GM12878 (cell line): ENCODE measurements around the gene SLAMF1. TPM values are rescaled to one million over a fixed set of nuclear protein-coding genes. Genes with fewer than 3 reads are reported as not detected.
A peak's percentile ranks its signal among the peaks of the same experiment; 100 is the strongest.

ENCODE experiments used
- ATAC-seq: fragments of 200-7000 bp; cut with Tn5 transposase; 3 replicates; pipeline ENCODE4 v1.9.1; 2020; ENCODE audit warnings: mild to moderate bottlenecking, moderate library complexity
- BruUV-seq: library from RNA; stranded (reverse); fragments of 400-500 nt; replicated peaks from 2 replicates; lab custom pipeline; 2021; lab: Mats Ljungman, UMichigan
- CTCF ChIA-PET: fragments of 300-600 bp; sonication (Branson Sonifier 250); formaldehyde crosslinking; extraction: SDS; loops from one replicate; lab custom pipeline; 2021; ENCODE audit warnings: inconsistent platforms; lab: Yijun Ruan, JAX
- POLR2A ChIA-PET: fragments of 350-600 bp; formaldehyde crosslinking; extraction: SDS; loops from one replicate; lab custom pipeline; 2021; ENCODE audit warnings: inconsistent platforms; lab: Charles Lee
- RAD21 ChIA-PET: fragments of 300-600 bp; sonication (Branson Sonifier 250); formaldehyde crosslinking; loops from one replicate; lab custom pipeline; 2023; ENCODE audit warnings: antibody characterized with exemption; ENCODE audit not compliant: unreplicated experiment; lab: Charles Lee
- SMC1A ChIA-PET: fragments of 300-600 bp; sonication (Branson Sonifier 250); formaldehyde crosslinking; loops from one replicate; lab custom pipeline; 2023; ENCODE audit not compliant: unreplicated experiment, uncharacterized antibody; lab: Charles Lee
- DNase-seq: peaks from one replicate; pipeline ENCODE4 v3.0.0-alpha.2; 2011; ENCODE audit warnings: low read depth, low spot score
- FAIRE-seq: peaks from 3 replicates; lab custom pipeline; 2011; peaks lifted over from hg19 to GRCh38; lab: Jason Lieb, UNC
- H2AFZ ChIP-seq: 2 replicates; pipeline ENCODE4 v1.6.0; 2011; ENCODE audit warnings: low read depth, low read length, control low read depth; ENCODE audit not compliant: control insufficient read depth
- H3K27ac ChIP-seq: 2 replicates; pipeline ENCODE4 v1.5.1; 2011; ENCODE audit warnings: control low read depth; ENCODE audit not compliant: control insufficient read depth, insufficient read depth
- H3K27me3 ChIP-seq, 2 experiments: replicated peaks in 1 of 2; 2 replicates each; pipeline versions ENCODE4 v1.6.0 to v1.6.1; 2011; ENCODE audit warnings: low read length in 1 of 2; ENCODE audit not compliant: control insufficient read depth in 2 of 2, insufficient read depth in 2 of 2
- H3K36me3 ChIP-seq, 2 experiments: 2 replicates each; pipeline ENCODE4 v1.5.1; 2011; ENCODE audit warnings: low read length in 1 of 2; ENCODE audit not compliant: control insufficient read depth in 2 of 2, insufficient read depth in 2 of 2
- H3K4me1 ChIP-seq: 2 replicates; pipeline ENCODE4 v1.6.1; 2011; ENCODE audit warnings: mild to moderate bottlenecking, low read length, moderate library complexity, mixed read lengths; ENCODE audit not compliant: control insufficient read depth, insufficient read depth
- H3K4me2 ChIP-seq: 2 replicates; pipeline ENCODE4 v1.6.0; 2011; ENCODE audit warnings: control low read depth; ENCODE audit not compliant: control insufficient read depth, insufficient read depth
- H3K4me3 ChIP-seq: fragments of 200-600 bp; sonication (generic); 2 replicates; pipeline ENCODE4 v1.5.1; 2016
- H3K79me2 ChIP-seq: 2 replicates; pipeline ENCODE4 v1.6.0; 2011; ENCODE audit warnings: low read length; ENCODE audit not compliant: control insufficient read depth, insufficient read depth
- H3K9ac ChIP-seq: 2 replicates; pipeline ENCODE4 v1.8.0; 2011; ENCODE audit warnings: low read length, control low read depth, mixed read lengths; ENCODE audit not compliant: control insufficient read depth, insufficient read depth
- H3K9me3 ChIP-seq: replicated peaks from 3 replicates; pipeline ENCODE4 v1.5.1; 2011; ENCODE audit warnings: mild to moderate bottlenecking, low read length; ENCODE audit not compliant: control insufficient read depth, insufficient read depth
- H4K20me1 ChIP-seq: 2 replicates; pipeline ENCODE4 v1.6.0; 2011; ENCODE audit not compliant: control insufficient read depth, insufficient read depth
- IKZF1 ChIP-seq: fragments of 450-650 bp; conservative IDR thresholded peaks from 2 replicates; pipeline ENCODE4 v1.6.1; 2017; ENCODE audit warnings: antibody characterized with exemption, mild to moderate bottlenecking
- IKZF2 ChIP-seq, 2 experiments: fragments of 450-650 bp; IDR thresholded peaks; 2 replicates each; pipeline ENCODE4 v1.6.1; 2017; ENCODE audit warnings: mild to moderate bottlenecking in 2 of 2, moderate library complexity in 2 of 2
- IRF3 ChIP-seq: fragments of 450-650 bp; IDR thresholded peaks from 2 replicates; pipeline ENCODE4 v1.6.1; 2014; ENCODE audit warnings: mild to moderate bottlenecking
- NFYB ChIP-seq: IDR thresholded peaks from 2 replicates; pipeline ENCODE4 v1.6.1; 2011; ENCODE audit warnings: low read depth, mild to moderate bottlenecking, low read length, improper control_type of control experiment, moderate library complexity; ENCODE audit not compliant: insufficient read depth
- PML ChIP-seq: IDR thresholded peaks from 2 replicates; pipeline ENCODE4 v1.6.1; 2012; ENCODE audit warnings: low read length, inconsistent platforms
- POLR2A ChIP-seq: IDR thresholded peaks from 2 replicates; pipeline ENCODE4 v1.6.1; 2011; ENCODE audit warnings: low read depth, mild to moderate bottlenecking, low read length
- RAD51 ChIP-seq: fragments of 450-650 bp; IDR thresholded peaks from 2 replicates; pipeline ENCODE4 v1.6.1; 2016; ENCODE audit warnings: moderate library complexity, mild to moderate bottlenecking, inconsistent platforms
- RELB ChIP-seq: fragments of 450-650 bp; IDR thresholded peaks from 2 replicates; pipeline ENCODE4 v1.6.1; 2017; ENCODE audit warnings: low read depth, mild to moderate bottlenecking, moderate library complexity
- SMAD1 ChIP-seq: fragments of 450-650 bp; IDR thresholded peaks from 2 replicates; pipeline ENCODE4 v1.6.1; 2018; ENCODE audit warnings: mild to moderate bottlenecking, low read depth; ENCODE audit not compliant: partially characterized antibody
- SMAD5 ChIP-seq: IDR thresholded peaks from 2 replicates; pipeline ENCODE4 v1.6.1; 2016; ENCODE audit warnings: antibody characterized with exemption, low read depth
- TCF12 ChIP-seq: IDR thresholded peaks from 2 replicates; pipeline ENCODE4 v1.6.1; 2011; ENCODE audit warnings: low read depth, mild to moderate bottlenecking, low read length
- WGBS: methylation state at CpG from one replicate; pipeline ENCODE4 v1.1.6; 2016; ENCODE audit warnings: low lambda C conversion rate; ENCODE audit not compliant: insufficient replicate concordance, insufficient coverage; ENCODE audit errors: missing lambda C conversion rate; 5-methylcytosine and 5-hydroxymethylcytosine counted together
- in situ Hi-C: fragments of 300-500 bp; cut with MboI; formaldehyde crosslinking; loops from 9 replicates; pipeline ENCODE4 v1.14.3; 2018; ENCODE audit warnings: mixed read lengths
- intact Hi-C: fragments of 100-400 bp; cut with micrococcal nuclease; formaldehyde crosslinking; loops from one replicate; pipeline ENCODE4 v1.14.2; 2022; ENCODE audit not compliant: unreplicated experiment
- polyA plus RNA-seq, 11 experiments: library from polyadenylated mRNA; depleted of rRNA in 4 of 11; unstranded in 6 of 11; stranded (reverse) in 5 of 11; fragments of >200 nt; fragmentation: Nextera tagmentation in 4 of 11; fragmentation: Illumina TruSeq in 1 of 11; extraction: Ambion mirVana in 4 of 11; extraction: Trizol in 1 of 11; gene quantifications; 1 replicate in 1 of 11; 2 replicates in 10 of 11; pipeline versions ENCODE4 v1.2.1 to v1.2.3, GENCODE V29; 2011 to 2016; ENCODE audit warnings: inconsistent platforms in 2 of 11, missing spikeins in 2 of 11, low read depth in 1 of 11
- total RNA-seq, 4 experiments: library from RNA; depleted of rRNA in 3 of 4; stranded (reverse); fragments of >200 nt in 3 of 4; fragmentation: Illumina TruSeq in 1 of 4; extraction: Trizol in 1 of 4; gene quantifications; 2 replicates each; pipeline versions ENCODE4 v1.2.1 to v1.2.3, GENCODE V29; 2013 to 2021

The SLAMF1 gene
- total and polyA plus RNA-seq, 10 of the 15 experiments (the other 5 are each of a cell fraction or from before 2014, with no cell fraction given) = 87.3 to 260 (median 131) TPM

GRCh38 chr1:160636076-160636475, 10.8 kb downstream of the SLAMF1 start:
- ChIA-PET CTCF (interaction anchor here (0.7 to 1.0 kb wide), 2 partner anchors 17 to 254 kb away, joined by 3 to 4 read pairs; no protein-coding TSS in a partner anchor), SMC1A (no interaction called here), RAD21 (interaction anchor here (0.6 kb wide), 1 partner anchor 68 kb away, joined by 3 read pairs; no protein-coding TSS in a partner anchor), POLR2A (interaction anchor here (0.7 to 1.1 kb wide), 3 partner anchors 9 to 14 kb away, joined by 4 to 8 read pairs (median 5); no protein-coding TSS in a partner anchor)
- TF ChIP-seq NFYB (no peak), PML (peak; percentile 53), RELB (0 out of 2 replicates have a peak, but pooled peaks have one; percentile 55), TCF12 (no peak), IKZF1 (peak; percentile 41; the same call in 1 of the 2 replicates), IKZF2 (IDR thresholded peaks at IDR 0.05) (peak; percentile 61 to 64; a peak in 3 of 4 replicates), RAD51 (no peak), SMAD1 (peak; percentile 13), IRF3 (no peak), SMAD5 (peak; percentile 65; the same call in 1 of the 2 replicates), POLR2A (peak; percentile 63)
- H3K4me1 ChIP-seq = peaks cover 51% of the 10 kb centered on the region
- H3K4me3 ChIP-seq = no peak overlapping the region
- H4K20me1 ChIP-seq = no peaks in the 10 kb centered on the region
- no peak overlapping the region for H3K4me2 ChIP-seq
- intact Hi-C loops = no loop called here
- H3K9ac ChIP-seq = no peak overlapping the region
- in situ Hi-C loops = no loop called here
- peaks cover 74% of the 10 kb centered on the region for H3K79me2 ChIP-seq
- no TSS peak for BruUV-seq
- FAIRE-seq (no peak), ATAC-seq (no peak), DNase-seq (no peak)
- peaks cover 27 to 55% of the 10 kb centered on the region in 2 experiments for H3K36me3 ChIP-seq
- 100% methylated on average over 4 of the region's 4 CpGs for WGBS
- no peaks in the 10 kb centered on the region for H3K27me3 ChIP-seq
- no peak overlapping the region for H2AFZ ChIP-seq
- no peaks in the 10 kb centered on the region for H3K9me3 ChIP-seq
- H3K27ac ChIP-seq = no peak overlapping the region; the same call in 1 of the 2 replicates
